Astrocyte (in vitro differentiated cells and primary cell): ENCODE measurements around the gene RAB40B. TPM values are rescaled to one million over a fixed set of nuclear protein-coding genes. Genes with fewer than 3 reads are reported as not detected.

ENCODE experiments used
- DNase-seq: peaks from one replicate; pipeline ENCODE4 v3.0.0-alpha.2; 2010; ENCODE audit warnings: low read depth
- FAIRE-seq: peaks from 2 replicates; lab custom pipeline; 2011; peaks lifted over from hg19 to GRCh38; lab: Jason Lieb, UNC
- H2AFZ ChIP-seq: 2 replicates; pipeline ENCODE4 v1.6.0; 2012; ENCODE audit warnings: low read depth, low read length, inconsistent platforms
- H3K27ac ChIP-seq: 2 replicates; pipeline ENCODE4 v1.5.1; 2011; ENCODE audit warnings: low read depth, low read length, inconsistent platforms
- H3K27me3 ChIP-seq: 2 replicates; pipeline ENCODE4 v1.6.0; 2011; ENCODE audit warnings: low read length, inconsistent platforms; ENCODE audit not compliant: insufficient read depth
- H3K36me3 ChIP-seq: 2 replicates; pipeline ENCODE4 v1.5.1; 2011; ENCODE audit warnings: low read length, inconsistent platforms; ENCODE audit not compliant: insufficient read depth
- H3K4me1 ChIP-seq: 2 replicates; pipeline ENCODE4 v1.5.1; 2011; ENCODE audit warnings: low read length, inconsistent platforms; ENCODE audit not compliant: insufficient read depth
- H3K4me2 ChIP-seq: 2 replicates; pipeline ENCODE4 v1.6.0; 2012; ENCODE audit warnings: low read length, inconsistent platforms
- H3K4me3 ChIP-seq: 2 replicates; pipeline ENCODE4 v1.5.1; 2011; ENCODE audit warnings: low read depth, mild to moderate bottlenecking, low read length, inconsistent platforms; ENCODE audit not compliant: insufficient read depth
- H3K79me2 ChIP-seq: 2 replicates; pipeline ENCODE4 v1.6.0; 2012; ENCODE audit warnings: mild to moderate bottlenecking, low read length, inconsistent platforms; ENCODE audit not compliant: insufficient read depth
- H3K9ac ChIP-seq: 2 replicates; pipeline ENCODE4 v1.6.0; 2012; ENCODE audit warnings: mild to moderate bottlenecking, low read length, inconsistent platforms
- H3K9me3 ChIP-seq: 2 replicates; pipeline ENCODE4 v1.5.1; 2012; ENCODE audit warnings: low read depth, mild to moderate bottlenecking, low read length, inconsistent platforms; ENCODE audit not compliant: insufficient read depth
- H4K20me1 ChIP-seq: 2 replicates; pipeline ENCODE4 v1.6.0; 2012; ENCODE audit warnings: low read length, inconsistent platforms; ENCODE audit not compliant: insufficient read depth
- H3K27ac Mint-ChIP-seq: one replicate; pipeline ENCODE4 v1.8.0; 2021; ENCODE audit warnings: mild to moderate bottlenecking, mixed read lengths; ENCODE audit not compliant: unreplicated experiment
- H3K27me3 Mint-ChIP-seq: one replicate; pipeline ENCODE4 v1.8.0; 2021; ENCODE audit warnings: low read depth, mixed read lengths; ENCODE audit not compliant: unreplicated experiment
- H3K36me3 Mint-ChIP-seq: one replicate; pipeline ENCODE4 v1.8.0; 2021; ENCODE audit warnings: low read depth, mixed read lengths; ENCODE audit not compliant: unreplicated experiment
- H3K4me1 Mint-ChIP-seq: one replicate; pipeline ENCODE4 v1.8.0; 2021; ENCODE audit warnings: low read depth, mixed read lengths; ENCODE audit not compliant: unreplicated experiment
- H3K4me3 Mint-ChIP-seq: one replicate; pipeline ENCODE4 v1.8.0; 2021; ENCODE audit warnings: mild to moderate bottlenecking, moderate library complexity, mixed read lengths; ENCODE audit not compliant: unreplicated experiment
- H3K9me3 Mint-ChIP-seq: one replicate; pipeline ENCODE4 v1.8.0; 2021; ENCODE audit warnings: mild to moderate bottlenecking, mixed read lengths; ENCODE audit not compliant: unreplicated experiment
- EZH2 ChIP-seq: IDR thresholded peaks from 2 replicates; pipeline ENCODE4 v1.6.1; 2012; ENCODE audit warnings: mild to moderate bottlenecking, low read length, inconsistent platforms; ENCODE audit not compliant: insufficient read depth
- total RNA-seq: library from RNA; stranded (reverse); gene quantifications from 2 replicates; pipeline ENCODE4 v1.2.1, GENCODE V29; 2021
- TF ChIP-seq, protein P1 (sequence below): IDR thresholded peaks from 2 replicates; pipeline ENCODE4 v1.5.1; 2011; ENCODE audit warnings: low read depth, mild to moderate bottlenecking, inconsistent platforms, low read length, moderate library complexity; ENCODE audit not compliant: insufficient read depth

RAB40B gene
- total RNA-seq, 1 donor from 2014 or later, result 15.8 TPM

GRCh38 chr17:82636626-82637598 lies 61.6 kb downstream of the RAB40B start:
- no peaks in the 10 kb centered on the region for H3K27me3 Mint-ChIP-seq
- no peaks in the 10 kb centered on the region for H3K9me3 ChIP-seq
- H3K27me3 ChIP-seq, result no peaks in the 10 kb centered on the region
- H3K36me3 ChIP-seq, result peaks cover 11% of the 10 kb centered on the region
- no peaks in the 10 kb centered on the region for H3K4me1 Mint-ChIP-seq
- H4K20me1 ChIP-seq, result peaks cover 92% of the 10 kb centered on the region
- H3K27ac Mint-ChIP-seq, result peak overlapping the region; percentile 1
- peaks cover 19% of the 10 kb centered on the region for H3K36me3 Mint-ChIP-seq
- no peaks in the 10 kb centered on the region for H3K9me3 Mint-ChIP-seq
- H3K4me1 ChIP-seq, result peaks cover 2% of the 10 kb centered on the region
- H3K4me3 Mint-ChIP-seq, result no peak overlapping the region
- DNase-seq (no peak), FAIRE-seq (no peak)
- peaks cover 95% of the 10 kb centered on the region for H3K79me2 ChIP-seq
- no peak overlapping the region for H3K4me3 ChIP-seq
- no peak for TF ChIP-seq EZH2
- TF ChIP-seq, protein P1, sequence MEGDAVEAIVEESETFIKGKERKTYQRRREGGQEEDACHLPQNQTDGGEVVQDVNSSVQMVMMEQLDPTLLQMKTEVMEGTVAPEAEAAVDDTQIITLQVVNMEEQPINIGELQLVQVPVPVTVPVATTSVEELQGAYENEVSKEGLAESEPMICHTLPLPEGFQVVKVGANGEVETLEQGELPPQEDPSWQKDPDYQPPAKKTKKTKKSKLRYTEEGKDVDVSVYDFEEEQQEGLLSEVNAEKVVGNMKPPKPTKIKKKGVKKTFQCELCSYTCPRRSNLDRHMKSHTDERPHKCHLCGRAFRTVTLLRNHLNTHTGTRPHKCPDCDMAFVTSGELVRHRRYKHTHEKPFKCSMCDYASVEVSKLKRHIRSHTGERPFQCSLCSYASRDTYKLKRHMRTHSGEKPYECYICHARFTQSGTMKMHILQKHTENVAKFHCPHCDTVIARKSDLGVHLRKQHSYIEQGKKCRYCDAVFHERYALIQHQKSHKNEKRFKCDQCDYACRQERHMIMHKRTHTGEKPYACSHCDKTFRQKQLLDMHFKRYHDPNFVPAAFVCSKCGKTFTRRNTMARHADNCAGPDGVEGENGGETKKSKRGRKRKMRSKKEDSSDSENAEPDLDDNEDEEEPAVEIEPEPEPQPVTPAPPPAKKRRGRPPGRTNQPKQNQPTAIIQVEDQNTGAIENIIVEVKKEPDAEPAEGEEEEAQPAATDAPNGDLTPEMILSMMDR, result no peak
- H2AFZ ChIP-seq, result no peak overlapping the region
- H3K27ac ChIP-seq, result no peak overlapping the region
- no peak overlapping the region for H3K9ac ChIP-seq
- H3K4me2 ChIP-seq, result no peak overlapping the region

DNA sequence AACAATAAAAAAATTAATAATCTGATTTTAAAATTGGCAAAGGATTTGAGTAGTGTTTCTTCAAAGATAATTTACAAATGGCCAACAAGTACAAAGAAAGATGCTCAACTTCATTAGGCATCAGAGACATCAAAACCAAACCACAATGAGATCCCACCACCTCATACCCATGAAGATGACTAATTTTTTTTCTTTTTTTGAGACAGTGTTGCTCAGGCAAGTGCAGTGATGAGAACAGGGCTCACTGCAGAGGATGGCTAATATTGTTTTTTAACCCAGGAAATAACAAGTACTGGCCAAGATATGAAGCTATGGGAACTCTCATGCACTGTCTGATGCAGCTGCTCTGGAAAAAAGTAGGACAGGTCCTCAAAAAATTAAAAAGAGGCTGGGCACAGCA lies 65.2 kb downstream of the RAB40B start:
- Histone ChIP-seq H3K27me3 (no peaks in the 10 kb centered on the region), H3K9ac (no peak overlapping the region), H4K20me1 (peaks cover 79% of the 10 kb centered on the region), H3K4me3 (no peak overlapping the region), H3K9me3 (no peaks in the 10 kb centered on the region), H3K79me2 (peaks cover 89% of the 10 kb centered on the region), H3K4me2 (no peak overlapping the region), H3K36me3 (peaks cover 16% of the 10 kb centered on the region), H3K27ac (no peak overlapping the region), H2AFZ (no peak overlapping the region), H3K4me1 (no peaks in the 10 kb centered on the region)
- FAIRE-seq (no peak), DNase-seq (no peak)
- no peak overlapping the region for H3K27ac Mint-ChIP-seq
- no peak overlapping the region for H3K4me3 Mint-ChIP-seq
- H3K4me1 Mint-ChIP-seq, result no peaks in the 10 kb centered on the region
- TF ChIP-seq EZH2, result no peak
- TF ChIP-seq, protein P1, result no peak
- H3K9me3 Mint-ChIP-seq, result no peaks in the 10 kb centered on the region
- peaks cover 26% of the 10 kb centered on the region for H3K36me3 Mint-ChIP-seq
- H3K27me3 Mint-ChIP-seq, result no peaks in the 10 kb centered on the region

- H4K20me1 ChIP-seq, result peaks cover 80% of the 10 kb centered on the region
- H3K36me3 ChIP-seq, result peaks cover 16% of the 10 kb centered on the region
- H3K4me1 ChIP-seq, result no peaks in the 10 kb centered on the region
- no peak overlapping the region for H3K4me2 ChIP-seq
- H3K27ac ChIP-seq, result no peak overlapping the region
- H3K79me2 ChIP-seq, result peaks cover 90% of the 10 kb centered on the region
- FAIRE-seq (no peak), DNase-seq (no peak)
- H3K27me3 Mint-ChIP-seq, result no peaks in the 10 kb centered on the region
- H3K4me1 Mint-ChIP-seq, result no peaks in the 10 kb centered on the region
- TF ChIP-seq EZH2, result no peak
- TF ChIP-seq, protein P1, result no peak
- H3K9ac ChIP-seq, result no peak overlapping the region
- peaks cover 2% of the 10 kb centered on the region for H3K9me3 Mint-ChIP-seq
- no peak overlapping the region for H3K4me3 ChIP-seq
- H3K36me3 Mint-ChIP-seq, result peaks cover 27% of the 10 kb centered on the region
- H3K4me3 Mint-ChIP-seq, result no peak overlapping the region
- H3K27me3 ChIP-seq, result no peaks in the 10 kb centered on the region
- no peak overlapping the region for H2AFZ ChIP-seq
- no peak overlapping the region for H3K27ac Mint-ChIP-seq
- H3K9me3 ChIP-seq, result no peaks in the 10 kb centered on the region
Measured at GRCh38 chr17:82632451-82632850, 66.0 kb downstream of the RAB40B start.
